ENCODE measurements around the gene ATAD3B. TPM values are rescaled to one million over a fixed set of nuclear protein-coding genes. Genes with fewer than 3 reads are reported as not detected.

Gene ATAD3B
- 13.9 TPM for polyA plus RNA-seq (2013, experiment 1 of 2)
- polyA plus RNA-seq (2013, experiment 2 of 2) = 12.7 TPM

GRCh38 chr1:1471389-1472052 lies at the start of gene ATAD3B:
Gene ATAD3B (plus strand): TSS chr1:1471765. CDS start chr1:1471885, 120 bp downstream.
- Histone ChIP-seq H3K27me3 (ENCODE audit: control insufficient read depth in 1 of 2, insufficient read depth in 1 of 2, low read length in 2 of 2) (no peaks in the 10 kb centered on the region), H2AK5ac (ENCODE audit: low read length, severe bottlenecking) (no peak within 1 kb of the TSS), H3K4me2 (ENCODE audit: low read length, poor library complexity, severe bottlenecking) (peak within 1 kb of the TSS; percentile 73), H3K14ac (ENCODE audit: low read length in 2 of 2) (peak within 1 kb of the TSS in 1 of 2 experiments; percentile 57), H3K27ac (ENCODE audit: low read length, poor library complexity, severe bottlenecking) (peak within 1 kb of the TSS; percentile 0), H2BK120ac (ENCODE audit: low read depth, low read length) (no peak within 1 kb of the TSS), H4K8ac (ENCODE audit: low read length) (peak within 1 kb of the TSS; percentile 88), H2BK12ac (ENCODE audit: low read length in 2 of 2) (no peak within 1 kb of the TSS), H2BK15ac (ENCODE audit: low read depth, poor library complexity, severe bottlenecking) (no peak within 1 kb of the TSS), H3K4me1 (ENCODE audit: control insufficient read depth, insufficient read depth, low read depth, low read length) (peaks cover 14% of the 10 kb centered on the region), H3K79me1 (replicated peaks; ENCODE audit: low read length, poor library complexity, severe bottlenecking) (peaks cover 5% of the 10 kb centered on the region), H3K18ac (ENCODE audit: low read depth in 1 of 2, low read length in 2 of 2) (peak within 1 kb of the TSS in 1 of 2 experiments; percentile 62), H3K23ac (ENCODE audit: low read length in 2 of 2) (no peak within 1 kb of the TSS), H3K36me3 (ENCODE audit: control insufficient read depth in 1 of 2, insufficient read depth in 2 of 2, low read depth in 1 of 2, low read length in 2 of 2) (peaks cover 0 to 11% of the 10 kb centered on the region in 2 experiments), H3K9ac (ENCODE audit: low read length) (peak within 1 kb of the TSS; percentile 93), H3K9me3 (ENCODE audit: control insufficient read depth, low read length) (no peaks in the 10 kb centered on the region), H4K91ac (ENCODE audit: low read length) (no peak within 1 kb of the TSS), H2BK5ac (ENCODE audit: low read depth, low read length, poor library complexity, severe bottlenecking) (no peak within 1 kb of the TSS), H3K4ac (ENCODE audit: low read depth in 1 of 2, low read length in 2 of 2) (peak within 1 kb of the TSS in 1 of 2 experiments; percentile 89), H2AFZ (ENCODE audit: low read depth, low read length) (peak within 1 kb of the TSS; percentile 97), H3K4me3 (ENCODE audit: insufficient read depth in 1 of 2, low read depth in 1 of 2, low read length in 2 of 2) (peak within 1 kb of the TSS; percentile 88 to 95)
- WGBS = under 1% methylated on average over 53 of the region's 87 CpGs
- peak; percentile 92 for DNase-seq

- H2BK120ac ChIP-seq (ENCODE audit: low read depth, low read length) = no peak overlapping the region
- H3K36me3 ChIP-seq (ENCODE audit: control insufficient read depth in 1 of 2, insufficient read depth in 2 of 2, low read depth in 1 of 2, low read length in 2 of 2) = no peaks in the 10 kb centered on the region
- H4K91ac ChIP-seq (ENCODE audit: low read length) = no peak overlapping the region
- DNase-seq = no peak
- no peak overlapping the region for H3K9ac ChIP-seq (ENCODE audit: low read length)
- H3K27ac ChIP-seq (ENCODE audit: low read length, poor library complexity, severe bottlenecking) = no peak overlapping the region
- H2BK12ac ChIP-seq (ENCODE audit: low read length in 2 of 2) = no peak overlapping the region
- H3K14ac ChIP-seq (ENCODE audit: low read length in 2 of 2) = no peak overlapping the region
- H3K4me3 ChIP-seq (ENCODE audit: insufficient read depth in 1 of 2, low read depth in 1 of 2, low read length in 2 of 2) = no peak overlapping the region
- no peak overlapping the region for H4K8ac ChIP-seq (ENCODE audit: low read length)
- no peak overlapping the region for H3K18ac ChIP-seq (ENCODE audit: low read depth in 1 of 2, low read length in 2 of 2)
- H2AFZ ChIP-seq (ENCODE audit: low read depth, low read length) = no peak overlapping the region
- H3K4me2 ChIP-seq (ENCODE audit: low read length, poor library complexity, severe bottlenecking) = no peak overlapping the region
- H3K23ac ChIP-seq (ENCODE audit: low read length in 2 of 2) = no peak overlapping the region
- H3K4me1 ChIP-seq (ENCODE audit: control insufficient read depth, insufficient read depth, low read depth, low read length) = peaks cover 30% of the 10 kb centered on the region
- no peak overlapping the region for H2BK15ac ChIP-seq (ENCODE audit: low read depth, poor library complexity, severe bottlenecking)
- H3K79me1 ChIP-seq (replicated peaks; ENCODE audit: low read length, poor library complexity, severe bottlenecking) = no peaks in the 10 kb centered on the region
- no peak overlapping the region for H2BK5ac ChIP-seq (ENCODE audit: low read depth, low read length, poor library complexity, severe bottlenecking)
- H3K27me3 ChIP-seq (ENCODE audit: control insufficient read depth in 1 of 2, insufficient read depth in 1 of 2, low read length in 2 of 2) = peaks cover 4 to 5% of the 10 kb centered on the region in 2 experiments
- no peaks in the 10 kb centered on the region for H3K9me3 ChIP-seq (ENCODE audit: control insufficient read depth, low read length)
- WGBS = 94% methylated on average over 4 of the region's 7 CpGs
- no peak overlapping the region for H3K4ac ChIP-seq (ENCODE audit: low read depth in 1 of 2, low read length in 2 of 2)
- no peak overlapping the region for H2AK5ac ChIP-seq (ENCODE audit: low read length, severe bottlenecking)
These were observed 49.6 kb upstream of the ATAD3B start for GRCh38 chr1:1421907-1422464.

GRCh38 chr1:1422465-1423244 lies 48.9 kb upstream of the ATAD3B start:
- Histone ChIP-seq H3K4ac (ENCODE audit: low read depth in 1 of 2, low read length in 2 of 2) (no peak overlapping the region), H3K4me2 (ENCODE audit: low read length, poor library complexity, severe bottlenecking) (no peak overlapping the region), H2BK12ac (ENCODE audit: low read length in 2 of 2) (peak overlapping the region in 1 of 2 experiments; percentile 24), H3K23ac (ENCODE audit: low read length in 2 of 2) (no peak overlapping the region), H3K4me1 (ENCODE audit: control insufficient read depth, insufficient read depth, low read depth, low read length) (peaks cover 30% of the 10 kb centered on the region), H4K91ac (ENCODE audit: low read length) (no peak overlapping the region), H3K9me3 (ENCODE audit: control insufficient read depth, low read length) (no peaks in the 10 kb centered on the region), H3K79me1 (replicated peaks; ENCODE audit: low read length, poor library complexity, severe bottlenecking) (no peaks in the 10 kb centered on the region), H2BK15ac (ENCODE audit: low read depth, poor library complexity, severe bottlenecking) (no peak overlapping the region), H2AFZ (ENCODE audit: low read depth, low read length) (no peak overlapping the region), H3K27ac (ENCODE audit: low read length, poor library complexity, severe bottlenecking) (no peak overlapping the region), H3K4me3 (ENCODE audit: insufficient read depth in 1 of 2, low read depth in 1 of 2, low read length in 2 of 2) (no peak overlapping the region), H4K8ac (ENCODE audit: low read length) (no peak overlapping the region), H3K9ac (ENCODE audit: low read length) (no peak overlapping the region), H3K18ac (ENCODE audit: low read depth in 1 of 2, low read length in 2 of 2) (no peak overlapping the region), H3K14ac (ENCODE audit: low read length in 2 of 2) (no peak overlapping the region), H2BK5ac (ENCODE audit: low read depth, low read length, poor library complexity, severe bottlenecking) (no peak overlapping the region), H3K27me3 (ENCODE audit: control insufficient read depth in 1 of 2, insufficient read depth in 1 of 2, low read length in 2 of 2) (peaks cover 4 to 5% of the 10 kb centered on the region in 2 experiments), H2BK120ac (ENCODE audit: low read depth, low read length) (no peak overlapping the region), H2AK5ac (ENCODE audit: low read length, severe bottlenecking) (no peak overlapping the region), H3K36me3 (ENCODE audit: control insufficient read depth in 1 of 2, insufficient read depth in 2 of 2, low read depth in 1 of 2, low read length in 2 of 2) (no peaks in the 10 kb centered on the region)
- 69% methylated on average over 29 of the region's 29 CpGs for WGBS
- peak; percentile 28 for DNase-seq

- Histone ChIP-seq H3K9me3 (ENCODE audit: control insufficient read depth, low read length) (no peaks in the 10 kb centered on the region), H4K91ac (ENCODE audit: low read length) (no peak overlapping the region), H3K4me1 (ENCODE audit: control insufficient read depth, insufficient read depth, low read depth, low read length) (peaks cover 29% of the 10 kb centered on the region), H2BK15ac (ENCODE audit: low read depth, poor library complexity, severe bottlenecking) (no peak overlapping the region), H2AFZ (ENCODE audit: low read depth, low read length) (no peak overlapping the region), H3K14ac (ENCODE audit: low read length in 2 of 2) (no peak overlapping the region), H3K4me2 (ENCODE audit: low read length, poor library complexity, severe bottlenecking) (no peak overlapping the region), H3K79me1 (replicated peaks; ENCODE audit: low read length, poor library complexity, severe bottlenecking) (no peaks in the 10 kb centered on the region), H2BK120ac (ENCODE audit: low read depth, low read length) (no peak overlapping the region), H3K23ac (ENCODE audit: low read length in 2 of 2) (no peak overlapping the region), H2BK5ac (ENCODE audit: low read depth, low read length, poor library complexity, severe bottlenecking) (no peak overlapping the region), H3K27me3 (ENCODE audit: control insufficient read depth in 1 of 2, insufficient read depth in 1 of 2, low read length in 2 of 2) (peaks cover 4 to 5% of the 10 kb centered on the region in 2 experiments), H2BK12ac (ENCODE audit: low read length in 2 of 2) (no peak overlapping the region), H3K9ac (ENCODE audit: low read length) (no peak overlapping the region), H2AK5ac (ENCODE audit: low read length, severe bottlenecking) (no peak overlapping the region), H3K18ac (ENCODE audit: low read depth in 1 of 2, low read length in 2 of 2) (no peak overlapping the region), H3K27ac (ENCODE audit: low read length, poor library complexity, severe bottlenecking) (no peak overlapping the region), H4K8ac (ENCODE audit: low read length) (no peak overlapping the region), H3K4ac (ENCODE audit: low read depth in 1 of 2, low read length in 2 of 2) (no peak overlapping the region), H3K4me3 (ENCODE audit: insufficient read depth in 1 of 2, low read depth in 1 of 2, low read length in 2 of 2) (no peak overlapping the region), H3K36me3 (ENCODE audit: control insufficient read depth in 1 of 2, insufficient read depth in 2 of 2, low read depth in 1 of 2, low read length in 2 of 2) (no peaks in the 10 kb centered on the region)
- no peak for DNase-seq
- 99% methylated on average over 7 of the region's 7 CpGs for WGBS
These were observed 48.3 kb upstream of the ATAD3B start for GRCh38 chr1:1423245-1423597.
